ENCODE results near the gene COPS7A. TPM values are rescaled to one million over a fixed set of nuclear protein-coding genes. Genes with fewer than 3 reads are reported as not detected.
A peak's percentile ranks its signal among the peaks of the same experiment; 100 is the strongest.

COPS7A gene
- total RNA-seq, 3 donors from 2014 or later, result 52.1 to 72.2 (median 59.9) TPM

DNA sequence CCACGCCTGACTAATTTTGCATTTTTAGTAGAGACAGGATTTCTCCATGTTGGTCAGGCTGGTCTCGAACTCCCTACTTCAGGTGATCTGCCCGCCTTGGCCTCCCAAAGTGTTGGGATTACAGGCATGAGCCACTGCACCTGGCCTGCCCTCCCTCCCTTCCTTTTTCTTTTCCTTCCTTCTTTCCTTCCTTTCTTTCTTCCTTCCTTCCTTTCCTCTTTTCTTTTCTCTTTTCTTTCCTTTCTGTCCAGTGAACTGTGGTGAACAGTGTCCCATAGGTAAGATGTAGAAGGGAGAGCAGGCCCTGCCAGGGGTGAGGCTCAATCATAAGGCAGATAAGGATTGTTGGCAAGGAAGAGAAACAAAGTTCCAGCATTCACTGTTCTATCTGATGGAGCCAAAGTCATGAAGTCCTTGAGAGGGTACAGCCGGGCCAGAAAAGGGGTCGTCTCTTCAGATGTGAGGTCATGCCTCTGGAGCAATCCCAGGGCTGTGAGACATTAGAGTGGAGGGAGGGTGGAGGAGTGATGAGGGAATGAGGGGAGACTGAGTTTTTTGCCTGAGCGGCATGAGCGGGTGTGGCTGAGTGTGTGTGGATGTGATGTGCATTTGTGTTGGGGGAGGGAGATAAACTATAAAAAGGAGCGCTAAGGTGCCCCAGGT is 33.3 kb downstream of the COPS7A start:
- H3K27me3 ChIP-seq, result no peaks in the 10 kb centered on the region
- DNase-seq (ENCODE audit: low spot score in 2 of 2), result no peak
- intact Hi-C loops (cut with DNase I; ENCODE audit: low total_unique reads), result no loop called here
- peaks cover 0 to 3% of the 10 kb centered on the region in 2 donors for H3K4me1 ChIP-seq
- no peak overlapping the region for H3K27ac ChIP-seq
- H3K4me3 ChIP-seq, result no peak overlapping the region
- H3K36me3 ChIP-seq, result no peaks in the 10 kb centered on the region
- no peaks in the 10 kb centered on the region for H3K9me3 ChIP-seq
- TF ChIP-seq, protein P1, sequence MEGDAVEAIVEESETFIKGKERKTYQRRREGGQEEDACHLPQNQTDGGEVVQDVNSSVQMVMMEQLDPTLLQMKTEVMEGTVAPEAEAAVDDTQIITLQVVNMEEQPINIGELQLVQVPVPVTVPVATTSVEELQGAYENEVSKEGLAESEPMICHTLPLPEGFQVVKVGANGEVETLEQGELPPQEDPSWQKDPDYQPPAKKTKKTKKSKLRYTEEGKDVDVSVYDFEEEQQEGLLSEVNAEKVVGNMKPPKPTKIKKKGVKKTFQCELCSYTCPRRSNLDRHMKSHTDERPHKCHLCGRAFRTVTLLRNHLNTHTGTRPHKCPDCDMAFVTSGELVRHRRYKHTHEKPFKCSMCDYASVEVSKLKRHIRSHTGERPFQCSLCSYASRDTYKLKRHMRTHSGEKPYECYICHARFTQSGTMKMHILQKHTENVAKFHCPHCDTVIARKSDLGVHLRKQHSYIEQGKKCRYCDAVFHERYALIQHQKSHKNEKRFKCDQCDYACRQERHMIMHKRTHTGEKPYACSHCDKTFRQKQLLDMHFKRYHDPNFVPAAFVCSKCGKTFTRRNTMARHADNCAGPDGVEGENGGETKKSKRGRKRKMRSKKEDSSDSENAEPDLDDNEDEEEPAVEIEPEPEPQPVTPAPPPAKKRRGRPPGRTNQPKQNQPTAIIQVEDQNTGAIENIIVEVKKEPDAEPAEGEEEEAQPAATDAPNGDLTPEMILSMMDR (IDR thresholded peaks at IDR 0.05), result no peak
- no peak for TF ChIP-seq POLR2A (IDR thresholded peaks at IDR 0.05)
- TF ChIP-seq POLR2AphosphoS5 (IDR thresholded peaks at IDR 0.05), result no peak

DNA sequence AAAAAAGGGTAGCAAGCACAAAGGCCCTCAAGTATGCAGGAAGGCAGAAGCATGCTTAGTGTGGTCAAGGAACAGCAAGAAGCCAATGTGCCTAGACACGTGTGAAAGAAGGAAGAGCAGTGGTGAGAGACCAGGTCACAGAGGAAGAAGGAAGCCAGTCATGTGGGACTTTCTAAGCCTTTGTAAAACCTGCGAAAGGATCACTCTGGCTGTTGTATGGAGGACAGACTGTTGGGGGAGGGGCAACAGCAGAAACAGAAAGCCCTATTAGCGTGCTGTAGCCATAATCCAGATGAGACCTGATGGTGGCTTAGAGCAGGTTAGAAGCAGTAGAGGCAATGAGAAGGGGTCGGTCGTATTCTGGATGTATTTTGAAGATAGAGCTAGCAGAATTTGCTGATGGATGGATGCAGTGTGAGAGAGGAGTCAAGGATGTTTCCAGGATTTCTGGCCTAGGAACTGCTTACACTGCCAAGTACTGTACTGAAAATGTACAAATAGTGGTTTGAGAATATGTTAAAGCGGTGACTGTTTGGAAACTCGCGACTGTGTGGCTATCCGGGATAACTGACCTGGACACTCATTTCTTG is 34.8 kb downstream of the COPS7A start:
- no peak overlapping the region for H3K27ac ChIP-seq
- no peak overlapping the region for H3K4me3 ChIP-seq
- no peaks in the 10 kb centered on the region for H3K4me1 ChIP-seq
- no peak for DNase-seq (ENCODE audit: low spot score in 2 of 2)
- no peaks in the 10 kb centered on the region for H3K27me3 ChIP-seq
- TF ChIP-seq, protein P1 (IDR thresholded peaks at IDR 0.05), result no peak
- TF ChIP-seq POLR2A (IDR thresholded peaks at IDR 0.05), result no peak
- TF ChIP-seq POLR2AphosphoS5 (IDR thresholded peaks at IDR 0.05), result no peak
- H3K9me3 ChIP-seq, result no peaks in the 10 kb centered on the region
- intact Hi-C loops (cut with DNase I; ENCODE audit: low total_unique reads), result no loop called here
- H3K36me3 ChIP-seq, result no peaks in the 10 kb centered on the region

DNA sequence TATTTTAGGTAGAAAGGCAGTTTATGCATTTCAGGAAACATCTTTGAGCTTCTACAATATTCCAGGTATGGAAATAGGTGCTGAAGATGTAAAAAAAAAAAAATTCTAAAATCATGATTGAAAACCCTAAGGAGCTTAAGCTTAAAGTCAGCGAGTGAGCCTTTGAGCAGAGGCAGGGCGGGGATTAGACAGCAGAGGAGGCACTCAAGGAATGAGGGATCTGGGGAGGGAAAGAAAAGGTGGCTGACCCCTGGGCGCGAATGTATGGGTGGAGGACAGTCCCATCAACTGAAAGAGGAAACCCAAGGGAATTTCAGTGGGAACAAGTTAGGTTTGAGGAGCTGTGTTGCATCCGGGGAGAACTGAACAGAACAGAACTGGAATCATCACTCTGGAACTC is 35.9 kb downstream of the COPS7A start:
- intact Hi-C loops (cut with DNase I; ENCODE audit: low total_unique reads), result no loop called here
- H3K27me3 ChIP-seq, result no peaks in the 10 kb centered on the region

DNA sequence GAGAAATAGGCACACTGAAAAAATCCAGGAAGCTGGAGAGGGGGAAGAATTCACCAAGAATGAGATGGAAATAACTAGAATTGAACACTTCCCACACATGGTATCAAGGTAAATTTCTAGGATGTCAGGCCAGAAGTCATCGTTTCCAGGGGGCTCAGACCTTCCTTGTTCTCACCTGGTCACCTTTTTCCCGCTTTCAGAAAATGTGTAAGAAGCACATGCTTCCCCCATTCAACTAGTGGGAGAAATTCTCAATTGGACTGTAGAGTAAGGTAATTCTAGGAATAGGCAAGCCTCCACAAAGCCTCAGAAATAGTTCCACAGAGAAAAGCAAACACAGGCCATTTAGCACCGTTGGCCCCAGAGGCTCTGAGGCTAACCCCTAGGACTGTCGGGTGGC is 39.5 kb downstream of the COPS7A start:
- no peak for DNase-seq (ENCODE audit: low spot score in 2 of 2)
- Histone ChIP-seq H3K27me3 (no peaks in the 10 kb centered on the region), H3K9me3 (no peaks in the 10 kb centered on the region), H3K36me3 (no peaks in the 10 kb centered on the region), H3K27ac (peak overlapping the region; percentile 95 to 100), H3K4me1 (peaks cover 6 to 7% of the 10 kb centered on the region in 2 donors), H3K4me3 (peak overlapping the region in 2 of 3 donors; percentile 75 to 99)
- TF ChIP-seq POLR2A (IDR thresholded peaks at IDR 0.05) (no peak), POLR2AphosphoS5 (IDR thresholded peaks at IDR 0.05) (no peak)
- TF ChIP-seq, protein P1 (IDR thresholded peaks at IDR 0.05), result no peak
- intact Hi-C loops (cut with DNase I; ENCODE audit: low total_unique reads), result no loop called here

More for the DNA sequence above, 35.9 kb downstream of the COPS7A start:
- Histone ChIP-seq H3K27ac (no peak overlapping the region), H3K36me3 (no peaks in the 10 kb centered on the region), H3K4me1 (no peaks in the 10 kb centered on the region), H3K4me3 (no peak overlapping the region), H3K9me3 (no peaks in the 10 kb centered on the region)
- no peak for DNase-seq (ENCODE audit: low spot score in 2 of 2)
- TF ChIP-seq POLR2A (IDR thresholded peaks at IDR 0.05), result no peak

DNA sequence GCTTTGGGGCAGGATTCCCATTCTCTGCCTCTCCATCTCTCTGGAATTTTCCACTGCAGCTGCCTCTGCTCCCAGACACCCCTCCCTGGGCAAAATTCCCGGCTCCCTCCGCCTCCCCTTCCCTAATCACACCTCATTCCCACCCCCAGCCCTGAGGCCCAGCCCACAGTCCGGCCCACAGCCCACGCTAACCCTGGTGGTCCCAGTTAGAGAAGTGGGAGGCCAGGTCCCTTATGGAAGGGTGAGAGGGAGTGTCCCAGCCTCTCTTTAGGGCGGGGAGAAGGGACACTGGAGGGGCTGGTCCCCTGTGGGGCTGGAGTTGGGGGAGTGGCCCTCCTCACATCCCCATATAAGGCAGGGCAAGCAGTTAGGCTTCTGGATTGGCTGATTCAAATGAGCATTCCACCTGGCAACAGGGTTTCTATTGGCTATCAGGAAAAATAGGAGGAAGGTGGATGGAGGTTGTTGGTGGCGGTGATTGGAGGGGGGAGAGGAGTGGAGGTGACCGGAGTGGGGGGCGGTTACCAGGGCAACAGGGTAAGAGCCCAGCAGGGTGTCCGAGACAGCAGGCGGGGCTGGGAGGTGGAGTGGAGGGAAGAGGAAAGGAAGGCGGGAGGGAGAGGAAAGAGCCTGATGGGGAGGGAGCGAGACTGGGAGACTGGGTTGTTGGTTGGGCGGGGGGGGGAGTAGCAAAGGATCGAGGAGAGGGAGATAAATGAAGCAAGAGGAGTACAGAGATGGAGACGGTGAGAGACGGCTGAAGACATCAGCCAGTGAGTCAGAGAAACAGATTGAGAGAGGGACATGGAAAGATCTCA is 40.4 kb downstream of the COPS7A start:
- intact Hi-C loops (cut with DNase I; ENCODE audit: low total_unique reads), result no loop called here

More for the DNA sequence above, 40.4 kb downstream of the COPS7A start:
- TF ChIP-seq POLR2AphosphoS5 (IDR thresholded peaks at IDR 0.05) (peak; percentile 59 to 83 (median 69)), POLR2A (IDR thresholded peaks at IDR 0.05) (peak; percentile 28)
- TF ChIP-seq, protein P1 (IDR thresholded peaks at IDR 0.05), result no peak
- Histone ChIP-seq H3K27ac (peak overlapping the region; percentile 95 to 100), H3K9me3 (no peaks in the 10 kb centered on the region), H3K4me3 (peak overlapping the region; percentile 15 to 99 (median 75)), H3K27me3 (no peaks in the 10 kb centered on the region), H3K36me3 (no peaks in the 10 kb centered on the region), H3K4me1 (peaks cover 11 to 14% of the 10 kb centered on the region in 2 donors)
- DNase-seq (ENCODE audit: low spot score in 2 of 2), result peak; percentile 88 to 96
